GM12892 (cell line): Measurements from ENCODE around the gene SPTB.

Experiments
- DNase-seq: peaks from one replicate; pipeline ENCODE4 v3.0.0; 2011; ENCODE audit not compliant: insufficient read length
- FAIRE-seq: peaks from 2 replicates; lab custom pipeline; 2011; peaks lifted over from hg19 to GRCh38; lab: Jason Lieb, UNC
- POLR2A ChIP-seq: IDR thresholded peaks from 2 replicates; pipeline ENCODE4 v1.6.1; 2011; ENCODE audit warnings: low read depth, low read length, control low read depth
- POLR2AphosphoS5 ChIP-seq: IDR thresholded peaks from 2 replicates; pipeline ENCODE4 v1.6.1; 2011; ENCODE audit warnings: low read depth, low read length, control low read depth
- TAF1 ChIP-seq: IDR thresholded peaks from 2 replicates; pipeline ENCODE4 v1.6.1; 2011; ENCODE audit warnings: low read depth, mild to moderate bottlenecking, control low read depth, low read length, borderline replicate concordance

The SPTB gene

GRCh38 chr14:64703395-64704142 lies 176.1 kb downstream of the SPTB start:
- DNase-seq (no peak), FAIRE-seq (no peak)

GRCh38 chr14:64702493-64703394 lies 177.0 kb downstream of the SPTB start:
- no peak for FAIRE-seq
- DNase-seq, result no peak
- no peak for TF ChIP-seq POLR2AphosphoS5
- no peak for TF ChIP-seq POLR2A

More at GRCh38 chr14:64703395-64704142, 176.1 kb downstream of the SPTB start:
- TF ChIP-seq POLR2A (no peak), TAF1 (no peak), POLR2AphosphoS5 (no peak)

GRCh38 chr14:64701660-64702059 lies 178.0 kb downstream of the SPTB start:
- FAIRE-seq (no peak), DNase-seq (no peak)
- TF ChIP-seq POLR2AphosphoS5, result no peak
- no peak for TF ChIP-seq TAF1
- TF ChIP-seq POLR2A, result no peak

GRCh38 chr14:64700894-64701293 lies 178.8 kb downstream of the SPTB start:
- no peak for FAIRE-seq
- TF ChIP-seq TAF1 (no peak), POLR2A (no peak), POLR2AphosphoS5 (no peak)
- DNase-seq, result no peak

- FAIRE-seq (no peak), DNase-seq (no peak)
- no peak for TF ChIP-seq POLR2AphosphoS5
- TF ChIP-seq TAF1, result no peak
- no peak for TF ChIP-seq POLR2A
Observed at GRCh38 chr14:64700290-64700689, 179.4 kb downstream of the SPTB start.

- DNase-seq, result no peak
- FAIRE-seq, result no peak
- TF ChIP-seq POLR2A, result no peak
- no peak for TF ChIP-seq TAF1
- TF ChIP-seq POLR2AphosphoS5, result no peak
Observed at GRCh38 chr14:64698903-64699302, 180.8 kb downstream of the SPTB start.

GRCh38 chr14:64696355-64696857 lies 183.3 kb downstream of the SPTB start:
- FAIRE-seq (no peak), DNase-seq (no peak)

More at GRCh38 chr14:64696355-64696857, 183.3 kb downstream of the SPTB start:
- TF ChIP-seq TAF1 (no peak), POLR2AphosphoS5 (no peak), POLR2A (no peak)
